GDM1 (cell line): ENCODE measurements around the gene PJVK.
"Not testable (repeated sequence)": the region's sequence is repeated elsewhere in the genome, so short reads cannot be mapped to it uniquely, and the experiment has no call there.

ENCODE experiments used
- DNase-seq: peaks from one replicate; lab custom pipeline; 2025; lab: John Stamatoyannopoulos, UW

The PJVK gene

GRCh38 chr2:178450774-178451525 is at the start of gene PJVK, which contains the start of gene PRKRA:
TSS of gene PJVK (plus strand) at chr2:178451378. CDS start at chr2:178453410, 2,032 bp downstream.
TSS of gene PRKRA (minus strand) at chr2:178451175. CDS start at chr2:178451030, 145 bp downstream.
- peak; percentile 97 for DNase-seq

- no peak for DNase-seq
Measured at GRCh38 chr2:178401994-178402437, 49.2 kb upstream of the PJVK start.

GRCh38 chr2:178403671-178404306 is 47.4 kb upstream of the PJVK start:
- no peak for DNase-seq

GRCh38 chr2:178404368-178404767 is 46.8 kb upstream of the PJVK start:
- no peak for DNase-seq

GRCh38 chr2:178409261-178409660 is 41.9 kb upstream of the PJVK start:
- no peak for DNase-seq

GRCh38 chr2:178412047-178412446 is 39.1 kb upstream of the PJVK start:
- no peak for DNase-seq

GRCh38 chr2:178412453-178412852 is 38.7 kb upstream of the PJVK start:
- DNase-seq: not testable (repeated sequence)

- peak; percentile 69 for DNase-seq
Measured at GRCh38 chr2:178413472-178414265, 37.5 kb upstream of the PJVK start.

GRCh38 chr2:178414266-178415247 is 36.6 kb upstream of the PJVK start:
- peak; percentile 87 for DNase-seq

- no peak for DNase-seq
Measured at GRCh38 chr2:178415979-178416378, 35.2 kb upstream of the PJVK start.

- no peak for DNase-seq
Measured at GRCh38 chr2:178417916-178418315, 33.3 kb upstream of the PJVK start.

GRCh38 chr2:178418426-178418825 is 32.8 kb upstream of the PJVK start:
- DNase-seq: no peak

- DNase-seq: no peak
Measured at GRCh38 chr2:178419123-178419522, 32.1 kb upstream of the PJVK start.

- DNase-seq: peak; percentile 5
Measured at GRCh38 chr2:178420463-178420999, 30.6 kb upstream of the PJVK start.

GRCh38 chr2:178422097-178422496 is 29.1 kb upstream of the PJVK start:
- no peak for DNase-seq

GRCh38 chr2:178423746-178424145 is 27.4 kb upstream of the PJVK start:
- DNase-seq: not testable (repeated sequence)

- DNase-seq: no peak
Measured at GRCh38 chr2:178425255-178425827, 25.8 kb upstream of the PJVK start.

GRCh38 chr2:178426388-178426787 is 24.8 kb upstream of the PJVK start:
- no peak for DNase-seq

GRCh38 chr2:178427458-178427857 is 23.7 kb upstream of the PJVK start:
- DNase-seq: no peak

GRCh38 chr2:178428396-178428806 is 22.8 kb upstream of the PJVK start:
- no peak for DNase-seq

- DNase-seq: no peak
Measured at GRCh38 chr2:178429336-178429735, 21.8 kb upstream of the PJVK start.
